ENCODE results near the gene DEFB114. TPM values are rescaled to one million over a fixed set of nuclear protein-coding genes. Genes with fewer than 3 reads are reported as not detected.

DEFB114 gene
- total RNA-seq, 1 experiment from 2014 or later: not detected

GRCh38 chr6:49937017-49937416, 26.9 kb downstream of the DEFB114 start:
- DNase-seq (ENCODE audit: low read depth): no peak

GRCh38 chr6:49935387-49935786, 28.6 kb downstream of the DEFB114 start:
- no peak for DNase-seq (ENCODE audit: low read depth)

GRCh38 chr6:49934770-49935169, 29.2 kb downstream of the DEFB114 start:
- DNase-seq (ENCODE audit: low read depth): no peak

- DNase-seq (ENCODE audit: low read depth): no peak
Measured at GRCh38 chr6:49933526-49933925, 30.4 kb downstream of the DEFB114 start.

GRCh38 chr6:49929340-49929739, 34.6 kb downstream of the DEFB114 start:
- no peak for DNase-seq (ENCODE audit: low read depth)

GRCh38 chr6:49923826-49924225, 40.1 kb downstream of the DEFB114 start:
- DNase-seq (ENCODE audit: low read depth): peak; percentile 36

- no peak for DNase-seq (ENCODE audit: low read depth)
Measured at GRCh38 chr6:49919935-49920644, 43.9 kb downstream of the DEFB114 start.

- no peak for DNase-seq (ENCODE audit: low read depth)
Measured at GRCh38 chr6:49919261-49919660, 44.7 kb downstream of the DEFB114 start.

GRCh38 chr6:49918787-49919186, 45.2 kb downstream of the DEFB114 start:
- DNase-seq (ENCODE audit: low read depth): no peak

- DNase-seq (ENCODE audit: low read depth): no peak
Measured at GRCh38 chr6:49915035-49915434, 48.9 kb downstream of the DEFB114 start.

GRCh38 chr6:49913636-49914375, 50.2 kb downstream of the DEFB114 start:
- DNase-seq (ENCODE audit: low read depth): no peak

- DNase-seq (ENCODE audit: low read depth): no peak
Measured at GRCh38 chr6:49912196-49912595, 51.8 kb downstream of the DEFB114 start.

GRCh38 chr6:49911252-49911651, 52.7 kb downstream of the DEFB114 start:
- no peak for DNase-seq (ENCODE audit: low read depth)

Other genes starting within 250 kb of the DEFB114 start
- not detected in 2 replicates for gene CRISP3, start 219.8 kb downstream of the DEFB114 start, total RNA-seq (2014; rRNA removed)
- gene PGK2, start 176.9 kb downstream of the DEFB114 start, total RNA-seq (2014; rRNA removed): not detected in 2 replicates
- not detected in 2 replicates for gene CRISP1, start 97.6 kb downstream of the DEFB114 start, total RNA-seq (2014; rRNA removed)
- gene DEFB113, start 5.5 kb upstream of the DEFB114 start, total RNA-seq (2014; rRNA removed): not detected in 2 replicates
- not detected in 2 replicates for gene DEFB110, start 57.8 kb upstream of the DEFB114 start, total RNA-seq (2014; rRNA removed)
- not detected in 2 replicates for gene DEFB112, start 85.8 kb upstream of the DEFB114 start, total RNA-seq (2014; rRNA removed)

Data from LHCN-M2 (cell line).